Caco-2 (cell line): ENCODE results near the gene GCDH. TPM values are rescaled to one million over a fixed set of nuclear protein-coding genes. Genes with fewer than 3 reads are reported as not detected.
A peak's percentile ranks its signal among the peaks of the same experiment; 100 is the strongest.
"Not testable (repeated sequence)": the region's sequence is repeated elsewhere in the genome, so short reads cannot be mapped to it uniquely, and the experiment has no call there.

ENCODE experiments used
- BruUV-seq: library from RNA; stranded (reverse); fragments of 400-500 nt; replicated peaks from 2 replicates; lab custom pipeline; 2021; lab: Mats Ljungman, UMichigan
- CTCF ChIA-PET: fragments of 300-600 bp; sonication (Branson Sonifier 250); formaldehyde crosslinking; loops from one replicate; lab custom pipeline; 2022; ENCODE audit warnings: antibody characterized with exemption; lab: Charles Lee
- POLR2A ChIA-PET: fragments of 300-600 bp; sonication (Branson Sonifier 250); formaldehyde crosslinking; loops from one replicate; lab custom pipeline; 2022; ENCODE audit warnings: antibody characterized with exemption; lab: Charles Lee
- DNase-seq, 2 experiments: peaks; one replicate each; pipeline versions ENCODE4 v3.0.0 to v3.0.0-alpha.2; 2020 to 2022
- H3K27me3 ChIP-seq: replicated peaks from 2 replicates; pipeline ENCODE4 v1.6.0; 2011; ENCODE audit warnings: low read length; ENCODE audit not compliant: control insufficient read depth, insufficient read depth
- H3K36me3 ChIP-seq: 2 replicates; pipeline ENCODE4 v1.5.1; 2011; ENCODE audit warnings: low read length; ENCODE audit not compliant: control insufficient read depth, insufficient read depth
- H3K4me1 ChIP-seq: fragments of 250-450 bp; sonication (Bioruptor Pico); 2 replicates; pipeline ENCODE4 v1.5.1; 2020; ENCODE audit warnings: mild to moderate bottlenecking
- H3K4me3 ChIP-seq: 2 replicates; pipeline ENCODE4 v1.5.1; 2011; ENCODE audit warnings: low read depth, mild to moderate bottlenecking, control low read depth, low read length
- H3K9me3 ChIP-seq: fragments of 250-450 bp; sonication (Bioruptor Pico); 2 replicates; pipeline ENCODE4 v1.5.1; 2020; ENCODE audit warnings: mild to moderate bottlenecking, moderate library complexity
- H3K27ac Mint-ChIP-seq: one replicate; pipeline ENCODE4 v1.8.0; 2022; ENCODE audit warnings: mixed read lengths; ENCODE audit not compliant: unreplicated experiment
- H3K27me3 Mint-ChIP-seq: one replicate; pipeline ENCODE4 v1.8.0; 2022; ENCODE audit warnings: mixed read lengths; ENCODE audit not compliant: insufficient read depth, unreplicated experiment
- H3K36me3 Mint-ChIP-seq: one replicate; pipeline ENCODE4 v1.8.0; 2022; ENCODE audit warnings: mild to moderate bottlenecking, mixed read lengths; ENCODE audit not compliant: insufficient read depth, unreplicated experiment
- H3K4me1 Mint-ChIP-seq: one replicate; pipeline ENCODE4 v1.8.0; 2022; ENCODE audit warnings: low read depth, mixed read lengths; ENCODE audit not compliant: unreplicated experiment
- H3K4me3 Mint-ChIP-seq: one replicate; pipeline ENCODE4 v1.8.0; 2022; ENCODE audit warnings: mild to moderate bottlenecking, moderate library complexity, mixed read lengths; ENCODE audit not compliant: unreplicated experiment
- H3K9me3 Mint-ChIP-seq: one replicate; pipeline ENCODE4 v1.8.0; 2022; ENCODE audit warnings: mixed read lengths; ENCODE audit not compliant: unreplicated experiment
- intact Hi-C: fragments of 100-400 bp; cut with micrococcal nuclease; formaldehyde crosslinking; loops from one replicate; pipeline ENCODE4 v1.10.0; 2022; ENCODE audit not compliant: unreplicated experiment
- total RNA-seq: library from RNA; stranded (reverse); gene quantifications from 2 replicates; pipeline ENCODE4 v1.2.3, GENCODE V29; 2022
- TF ChIP-seq, protein P1 (sequence below), 2 experiments: fragments of 200-600 bp in 1 of 2; IDR thresholded peaks; 1 replicate in 1 of 2; 2 replicates in 1 of 2; pipeline versions ENCODE4 v1.5.1 to v1.8.0; 2011 to 2022; ENCODE audit warnings: antibody characterized with exemption in 1 of 2, control low read depth in 1 of 2, inconsistent platforms in 1 of 2, low read depth in 1 of 2, low read length in 1 of 2, mild to moderate bottlenecking in 1 of 2, moderate library complexity in 1 of 2; ENCODE audit not compliant: insufficient read depth in 1 of 2, severe bottlenecking in 1 of 2, unreplicated experiment in 1 of 2

Gene GCDH
- total RNA-seq, 1 experiment from 2014 or later, result 31.4 TPM

DNA sequence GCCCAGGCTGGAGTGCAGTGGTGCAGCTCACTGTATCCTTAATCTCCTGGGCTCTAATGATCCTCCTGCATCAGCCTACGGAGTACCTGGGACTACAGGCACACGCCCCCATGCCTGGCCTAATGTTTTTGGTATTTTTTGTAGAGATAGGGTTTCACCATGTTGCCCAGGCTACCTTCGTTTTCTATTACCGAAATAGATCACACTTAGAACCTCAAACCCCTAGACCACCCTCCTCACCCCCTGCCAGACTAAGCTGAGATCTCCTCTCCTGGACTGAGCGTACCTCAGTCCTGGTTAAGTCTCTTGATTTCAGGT is 4.3 kb upstream of the GCDH start:
- BruUV-seq, result no TSS peak
- Histone ChIP-seq H3K36me3 (no peaks in the 10 kb centered on the region), H3K9me3 (peaks cover 22% of the 10 kb centered on the region), H3K27me3 (no peaks in the 10 kb centered on the region), H3K4me3 (no peak overlapping the region), H3K4me1 (no peaks in the 10 kb centered on the region)
- H3K9me3 Mint-ChIP-seq, result no peaks in the 10 kb centered on the region
- peaks cover 24% of the 10 kb centered on the region for H3K36me3 Mint-ChIP-seq
- intact Hi-C loops, result no loop called here
- CTCF ChIA-PET, result no interaction called here
- no peak overlapping the region for H3K27ac Mint-ChIP-seq
- H3K4me3 Mint-ChIP-seq, result peak overlapping the region; percentile 56
- peaks cover 5% of the 10 kb centered on the region for H3K4me1 Mint-ChIP-seq
- TF ChIP-seq, protein P1, sequence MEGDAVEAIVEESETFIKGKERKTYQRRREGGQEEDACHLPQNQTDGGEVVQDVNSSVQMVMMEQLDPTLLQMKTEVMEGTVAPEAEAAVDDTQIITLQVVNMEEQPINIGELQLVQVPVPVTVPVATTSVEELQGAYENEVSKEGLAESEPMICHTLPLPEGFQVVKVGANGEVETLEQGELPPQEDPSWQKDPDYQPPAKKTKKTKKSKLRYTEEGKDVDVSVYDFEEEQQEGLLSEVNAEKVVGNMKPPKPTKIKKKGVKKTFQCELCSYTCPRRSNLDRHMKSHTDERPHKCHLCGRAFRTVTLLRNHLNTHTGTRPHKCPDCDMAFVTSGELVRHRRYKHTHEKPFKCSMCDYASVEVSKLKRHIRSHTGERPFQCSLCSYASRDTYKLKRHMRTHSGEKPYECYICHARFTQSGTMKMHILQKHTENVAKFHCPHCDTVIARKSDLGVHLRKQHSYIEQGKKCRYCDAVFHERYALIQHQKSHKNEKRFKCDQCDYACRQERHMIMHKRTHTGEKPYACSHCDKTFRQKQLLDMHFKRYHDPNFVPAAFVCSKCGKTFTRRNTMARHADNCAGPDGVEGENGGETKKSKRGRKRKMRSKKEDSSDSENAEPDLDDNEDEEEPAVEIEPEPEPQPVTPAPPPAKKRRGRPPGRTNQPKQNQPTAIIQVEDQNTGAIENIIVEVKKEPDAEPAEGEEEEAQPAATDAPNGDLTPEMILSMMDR (IDR thresholded peaks at IDR 0.05; ENCODE audit: insufficient read depth in 1 of 2, low read depth in 1 of 2, low read length in 1 of 2, severe bottlenecking in 1 of 2, unreplicated experiment in 1 of 2), result no peak
- POLR2A ChIA-PET, result no interaction called here
- DNase-seq, result no peak
- H3K27me3 Mint-ChIP-seq, result peaks cover 5% of the 10 kb centered on the region

DNA sequence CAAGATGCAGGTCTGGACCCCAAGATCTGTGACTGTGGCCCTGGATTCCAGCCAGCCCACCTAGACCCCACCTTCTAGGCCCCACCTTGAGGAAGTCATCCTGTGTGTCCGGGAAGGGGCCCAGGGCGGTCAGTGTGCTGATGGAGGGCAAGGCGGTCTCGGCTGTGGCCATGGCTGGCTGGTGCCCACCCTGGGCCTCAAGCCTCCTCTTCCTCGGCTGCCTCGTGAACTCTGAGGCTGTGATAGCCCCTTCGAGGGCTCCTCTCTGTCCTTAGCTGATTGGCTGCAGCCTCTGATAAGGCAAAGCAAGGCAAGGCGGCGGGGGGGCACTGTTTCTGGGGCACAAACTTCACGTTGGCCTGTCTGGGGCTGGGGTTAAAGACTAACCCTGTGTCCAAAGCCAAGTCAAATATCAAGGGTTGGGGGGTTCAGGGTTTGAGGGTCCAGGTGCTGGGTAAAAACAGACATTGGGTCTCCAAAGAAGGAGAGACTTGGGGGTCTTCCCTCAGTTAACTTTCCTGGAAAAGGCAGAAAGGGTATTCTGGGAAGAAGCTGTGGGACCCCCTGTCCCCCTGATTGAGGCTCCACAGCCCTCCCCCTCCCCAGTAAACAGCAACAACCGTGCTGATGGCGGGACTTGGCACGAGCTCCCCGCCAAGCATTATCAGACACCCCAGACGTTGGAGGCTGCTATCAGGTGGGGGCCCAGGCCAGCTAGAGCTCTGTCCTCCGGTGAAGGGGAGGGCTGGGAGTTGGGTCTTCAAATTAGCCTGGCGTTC is 3.8 kb upstream of the GCDH start, which contains the start of gene KLF1:
KLF1 (minus strand) TSS at position 233 of the 779 bp plus-strand sequence; CDS start at position 172, 61 bp downstream.
- TF ChIP-seq, protein P1 (IDR thresholded peaks at IDR 0.05; ENCODE audit: insufficient read depth in 1 of 2, low read depth in 1 of 2, low read length in 1 of 2, severe bottlenecking in 1 of 2, unreplicated experiment in 1 of 2), result no peak
- Histone ChIP-seq H3K4me3 (no peak within 1 kb of the TSS), H3K9me3 (peaks cover 22% of the 10 kb centered on the region), H3K27me3 (no peaks in the 10 kb centered on the region), H3K4me1 (no peaks in the 10 kb centered on the region), H3K36me3 (no peaks in the 10 kb centered on the region)
- Mint-ChIP-seq H3K27me3 (peaks cover 5% of the 10 kb centered on the region), H3K4me1 (peaks cover 5% of the 10 kb centered on the region), H3K9me3 (no peaks in the 10 kb centered on the region), H3K4me3 (peak within 1 kb of the TSS; percentile 56), H3K27ac (no peak within 1 kb of the TSS), H3K36me3 (peaks cover 24% of the 10 kb centered on the region)
- no peak for DNase-seq
- intact Hi-C loops, result no loop called here
- ChIA-PET POLR2A (no interaction called here), CTCF (interaction anchor here (0.6 kb wide), 1 partner anchor 91 kb away, joined by 7 read pairs; no protein-coding TSS in a partner anchor)
- no TSS peak for BruUV-seq

DNA sequence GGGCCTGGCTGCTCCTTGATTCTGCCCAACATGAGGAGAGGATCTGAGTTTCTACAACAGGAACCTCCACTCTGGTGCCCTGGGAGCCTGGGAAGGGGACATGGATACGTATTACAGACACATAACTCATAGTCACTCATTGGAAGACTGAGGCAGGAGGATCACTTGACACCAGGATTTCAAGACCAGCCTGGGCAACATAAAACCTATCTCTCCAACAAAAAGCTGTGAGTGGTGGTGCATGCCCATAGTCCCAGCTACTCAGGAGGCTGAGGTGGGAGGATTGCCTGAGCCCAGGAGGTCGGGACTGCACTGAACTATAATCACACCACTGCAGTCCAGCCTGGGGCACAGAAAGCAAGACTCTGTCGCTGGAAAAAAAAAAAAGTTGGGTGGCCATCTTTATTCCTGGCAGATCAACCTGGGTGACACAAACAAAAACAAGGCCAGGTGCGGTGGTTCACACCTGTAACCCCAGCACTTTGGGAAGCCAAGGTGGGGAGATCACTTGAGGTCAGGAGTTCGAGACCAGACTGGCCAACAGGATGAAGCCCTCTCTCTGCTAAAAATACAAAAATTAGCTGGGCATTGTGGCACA is 2.9 kb upstream of the GCDH start:
- POLR2A ChIA-PET, result no interaction called here
- no peak for DNase-seq

DNA sequence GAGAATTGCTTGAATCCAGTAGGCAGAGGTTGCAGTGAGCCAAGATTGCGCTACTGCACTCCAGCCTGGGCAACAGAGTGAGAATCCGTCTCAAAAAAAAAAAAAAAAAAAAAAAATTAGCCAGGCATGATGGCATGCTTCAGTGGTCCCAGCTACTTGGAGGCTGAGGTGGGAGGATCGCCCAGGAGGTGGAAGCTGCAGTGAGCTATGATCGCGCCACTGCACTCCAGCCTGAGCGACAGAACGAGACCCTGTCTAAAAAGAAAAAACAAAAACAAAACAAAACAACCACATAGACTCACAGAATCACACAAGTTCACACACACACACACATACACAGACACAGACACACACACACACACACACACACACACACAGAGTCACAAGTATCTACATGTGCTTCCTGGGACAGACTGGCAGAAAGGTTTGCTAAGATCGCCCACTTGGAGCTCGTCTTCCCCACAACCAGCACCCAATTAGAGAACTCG is 617 bp upstream of the GCDH start:
- H3K4me1 ChIP-seq, H3K9me3 Mint-ChIP-seq, H3K36me3 ChIP-seq, DNase-seq, H3K27me3 Mint-ChIP-seq, H3K9me3 ChIP-seq, intact Hi-C loops, H3K4me1 Mint-ChIP-seq, BruUV-seq, H3K27me3 ChIP-seq: not testable (repeated sequence)
- H3K4me3 ChIP-seq, result peak overlapping the region; percentile 28
- ChIA-PET POLR2A (interaction anchor here (0.5 to 1.3 kb wide), 9 partner anchors 29 to 1725 kb away, joined by 3 to 17 read pairs (median 4); partner anchors contain the start of genes RAD23A, SYCE2 and TRIR), CTCF (interaction anchor here (0.7 to 1.8 kb wide), 6 partner anchors 11 to 130 kb away, joined by 4 to 8 read pairs (median 5); partner anchors contain the start of gene RNASEH2A)
- peak overlapping the region; percentile 87 for H3K27ac Mint-ChIP-seq
- peak overlapping the region; percentile 96 for H3K4me3 Mint-ChIP-seq
- peaks cover 31% of the 10 kb centered on the region for H3K36me3 Mint-ChIP-seq

More for the DNA sequence above, 2.9 kb upstream of the GCDH start:
- no peaks in the 10 kb centered on the region for H3K36me3 ChIP-seq
- no peaks in the 10 kb centered on the region for H3K9me3 Mint-ChIP-seq
- BruUV-seq, result no TSS peak
- TF ChIP-seq, protein P1 (IDR thresholded peaks at IDR 0.05; ENCODE audit: insufficient read depth in 1 of 2, low read depth in 1 of 2, low read length in 1 of 2, severe bottlenecking in 1 of 2, unreplicated experiment in 1 of 2), result no peak
- no peaks in the 10 kb centered on the region for H3K27me3 ChIP-seq
- intact Hi-C loops, result no loop called here
- H3K4me3 Mint-ChIP-seq, result no peak overlapping the region
- H3K27ac Mint-ChIP-seq, result no peak overlapping the region
- H3K4me1 ChIP-seq, result no peaks in the 10 kb centered on the region
- H3K9me3 ChIP-seq, result peaks cover 19% of the 10 kb centered on the region
- H3K4me1 Mint-ChIP-seq, result peaks cover 5% of the 10 kb centered on the region
- H3K4me3 ChIP-seq, result no peak overlapping the region
- peaks cover 5% of the 10 kb centered on the region for H3K27me3 Mint-ChIP-seq
- H3K36me3 Mint-ChIP-seq, result peaks cover 24% of the 10 kb centered on the region
- CTCF ChIA-PET, result no interaction called here
